ENCODE data around the gene VMP1. TPM values are rescaled to one million over a fixed set of nuclear protein-coding genes. Genes with fewer than 3 reads are reported as not detected.

The VMP1 gene
- total and polyA plus RNA-seq, 2 of the 13 experiments (the other 11 are each of a cell fraction or from before 2014, with no cell fraction given) = 186 to 271 TPM

DNA sequence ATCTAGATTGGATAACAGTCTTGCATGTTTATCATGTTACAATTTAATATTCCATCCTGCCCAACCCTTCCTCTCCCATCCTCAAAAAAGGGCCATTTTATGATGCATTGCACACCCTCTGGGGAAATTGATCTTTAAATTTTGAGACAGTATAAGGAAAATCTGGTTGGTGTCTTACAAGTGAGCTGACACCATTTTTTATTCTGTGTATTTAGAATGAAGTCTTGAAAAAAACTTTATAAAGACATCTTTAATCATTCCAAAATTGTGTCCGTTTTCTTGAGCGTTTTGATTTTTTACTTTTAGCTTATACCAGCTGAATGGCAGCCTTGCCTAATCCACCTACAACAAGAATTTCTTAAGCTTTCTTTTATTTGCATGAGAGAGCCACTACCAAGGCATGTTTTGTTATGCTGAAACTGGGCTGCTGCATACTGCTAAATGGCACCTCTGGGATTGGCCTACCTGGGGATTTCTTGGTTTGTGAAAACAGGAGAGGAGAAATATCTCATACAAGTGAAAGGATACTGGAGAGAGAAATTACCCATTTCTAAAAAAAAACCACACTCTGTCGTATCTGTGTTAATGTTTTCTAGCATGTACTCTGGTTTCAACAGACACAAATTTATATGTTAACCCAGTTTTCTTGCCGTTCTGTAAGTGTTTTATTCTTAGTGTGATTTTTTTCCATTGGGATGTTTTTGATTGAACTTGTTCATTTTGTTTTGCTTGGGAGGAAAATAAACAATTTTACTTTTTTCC lies 133.1 kb downstream of the VMP1 start (continued):
- TF ChIP-seq ONECUT2 (CRISPR knock-in tag; IDR thresholded peaks at IDR 0.05) = no peak
- no peak for TF ChIP-seq ZNF251 (CRISPR knock-in tag; IDR thresholded peaks at IDR 0.05)
- peak; percentile 28; the same call in 1 of the 2 replicates for TF ChIP-seq ZFX (CRISPR knock-in tag; IDR thresholded peaks at IDR 0.05; ENCODE audit: low read depth)
- TF ChIP-seq, protein P1, sequence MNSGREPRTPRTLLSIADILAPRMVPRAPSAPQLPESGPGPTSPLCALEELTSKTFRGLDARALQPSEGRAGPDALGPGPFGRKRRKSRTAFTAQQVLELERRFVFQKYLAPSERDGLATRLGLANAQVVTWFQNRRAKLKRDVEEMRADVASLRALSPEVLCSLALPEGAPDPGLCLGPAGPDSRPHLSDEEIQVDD (CRISPR knock-in tag; IDR thresholded peaks at IDR 0.05; ENCODE audit: borderline replicate concordance) = no peak
- no peak for TF ChIP-seq SP5 (CRISPR knock-in tag; IDR thresholded peaks at IDR 0.05; ENCODE audit: borderline replicate concordance, low read depth)
- TF ChIP-seq MIER2 (CRISPR knock-in tag; IDR thresholded peaks at IDR 0.05) = no peak
- TF ChIP-seq SMYD3 (CRISPR knock-in tag; IDR thresholded peaks at IDR 0.05) = no peak
- no peak for TF ChIP-seq HHEX (CRISPR knock-in tag; IDR thresholded peaks at IDR 0.05)
- TF ChIP-seq, protein P2, sequence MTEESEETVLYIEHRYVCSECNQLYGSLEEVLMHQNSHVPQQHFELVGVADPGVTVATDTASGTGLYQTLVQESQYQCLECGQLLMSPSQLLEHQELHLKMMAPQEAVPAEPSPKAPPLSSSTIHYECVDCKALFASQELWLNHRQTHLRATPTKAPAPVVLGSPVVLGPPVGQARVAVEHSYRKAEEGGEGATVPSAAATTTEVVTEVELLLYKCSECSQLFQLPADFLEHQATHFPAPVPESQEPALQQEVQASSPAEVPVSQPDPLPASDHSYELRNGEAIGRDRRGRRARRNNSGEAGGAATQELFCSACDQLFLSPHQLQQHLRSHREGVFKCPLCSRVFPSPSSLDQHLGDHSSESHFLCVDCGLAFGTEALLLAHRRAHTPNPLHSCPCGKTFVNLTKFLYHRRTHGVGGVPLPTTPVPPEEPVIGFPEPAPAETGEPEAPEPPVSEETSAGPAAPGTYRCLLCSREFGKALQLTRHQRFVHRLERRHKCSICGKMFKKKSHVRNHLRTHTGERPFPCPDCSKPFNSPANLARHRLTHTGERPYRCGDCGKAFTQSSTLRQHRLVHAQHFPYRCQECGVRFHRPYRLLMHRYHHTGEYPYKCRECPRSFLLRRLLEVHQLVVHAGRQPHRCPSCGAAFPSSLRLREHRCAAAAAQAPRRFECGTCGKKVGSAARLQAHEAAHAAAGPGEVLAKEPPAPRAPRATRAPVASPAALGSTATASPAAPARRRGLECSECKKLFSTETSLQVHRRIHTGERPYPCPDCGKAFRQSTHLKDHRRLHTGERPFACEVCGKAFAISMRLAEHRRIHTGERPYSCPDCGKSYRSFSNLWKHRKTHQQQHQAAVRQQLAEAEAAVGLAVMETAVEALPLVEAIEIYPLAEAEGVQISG (CRISPR knock-in tag; IDR thresholded peaks at IDR 0.05) = no peak
- peak; percentile 28; the same call in 1 of the 2 replicates for TF ChIP-seq MBD4 (IDR thresholded peaks at IDR 0.05; ENCODE audit: borderline replicate concordance, low read length)
- no peak for TF ChIP-seq NR1H2 (CRISPR knock-in tag; IDR thresholded peaks at IDR 0.05; ENCODE audit: borderline replicate concordance, low read depth)
- TF ChIP-seq, protein P3, sequence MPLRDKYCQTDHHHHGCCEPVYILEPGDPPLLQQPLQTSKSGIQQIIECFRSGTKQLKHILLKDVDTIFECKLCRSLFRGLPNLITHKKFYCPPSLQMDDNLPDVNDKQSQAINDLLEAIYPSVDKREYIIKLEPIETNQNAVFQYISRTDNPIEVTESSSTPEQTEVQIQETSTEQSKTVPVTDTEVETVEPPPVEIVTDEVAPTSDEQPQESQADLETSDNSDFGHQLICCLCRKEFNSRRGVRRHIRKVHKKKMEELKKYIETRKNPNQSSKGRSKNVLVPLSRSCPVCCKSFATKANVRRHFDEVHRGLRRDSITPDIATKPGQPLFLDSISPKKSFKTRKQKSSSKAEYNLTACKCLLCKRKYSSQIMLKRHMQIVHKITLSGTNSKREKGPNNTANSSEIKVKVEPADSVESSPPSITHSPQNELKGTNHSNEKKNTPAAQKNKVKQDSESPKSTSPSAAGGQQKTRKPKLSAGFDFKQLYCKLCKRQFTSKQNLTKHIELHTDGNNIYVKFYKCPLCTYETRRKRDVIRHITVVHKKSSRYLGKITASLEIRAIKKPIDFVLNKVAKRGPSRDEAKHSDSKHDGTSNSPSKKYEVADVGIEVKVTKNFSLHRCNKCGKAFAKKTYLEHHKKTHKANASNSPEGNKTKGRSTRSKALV (CRISPR knock-in tag; IDR thresholded peaks at IDR 0.05) = no peak; the same call in 1 of the 2 replicates
- TF ChIP-seq, protein P4, sequence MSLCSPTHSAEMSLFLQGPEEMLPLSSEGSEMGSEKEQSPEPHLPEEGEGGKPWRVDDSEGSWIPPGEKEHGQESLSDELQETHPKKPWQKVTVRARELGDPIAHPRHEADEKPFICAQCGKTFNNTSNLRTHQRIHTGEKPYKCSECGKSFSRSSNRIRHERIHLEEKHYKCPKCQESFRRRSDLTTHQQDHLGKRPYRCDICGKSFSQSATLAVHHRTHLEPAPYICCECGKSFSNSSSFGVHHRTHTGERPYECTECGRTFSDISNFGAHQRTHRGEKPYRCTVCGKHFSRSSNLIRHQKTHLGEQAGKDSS (CRISPR knock-in tag; IDR thresholded peaks at IDR 0.05; ENCODE audit: borderline replicate concordance, low read depth) = no peak
- 0 out of 2 replicates have a peak, but pooled peaks have one; percentile 5 for TF ChIP-seq CEBPG (CRISPR knock-in tag; IDR thresholded peaks at IDR 0.05)
- no peak; the same call in none of the 2 replicates for TF ChIP-seq TAF1 (CRISPR knock-in tag; IDR thresholded peaks at IDR 0.05)
- TF ChIP-seq, protein P5, sequence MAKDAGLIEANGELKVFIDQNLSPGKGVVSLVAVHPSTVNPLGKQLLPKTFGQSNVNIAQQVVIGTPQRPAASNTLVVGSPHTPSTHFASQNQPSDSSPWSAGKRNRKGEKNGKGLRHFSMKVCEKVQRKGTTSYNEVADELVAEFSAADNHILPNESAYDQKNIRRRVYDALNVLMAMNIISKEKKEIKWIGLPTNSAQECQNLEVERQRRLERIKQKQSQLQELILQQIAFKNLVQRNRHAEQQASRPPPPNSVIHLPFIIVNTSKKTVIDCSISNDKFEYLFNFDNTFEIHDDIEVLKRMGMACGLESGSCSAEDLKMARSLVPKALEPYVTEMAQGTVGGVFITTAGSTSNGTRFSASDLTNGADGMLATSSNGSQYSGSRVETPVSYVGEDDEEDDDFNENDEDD (CRISPR knock-in tag; IDR thresholded peaks at IDR 0.05; ENCODE audit: borderline replicate concordance) = no peak
- TF ChIP-seq ZNF260 (CRISPR knock-in tag; IDR thresholded peaks at IDR 0.05; ENCODE audit: borderline replicate concordance, low read depth) = no peak
- TF ChIP-seq CBX5 (CRISPR knock-in tag; IDR thresholded peaks at IDR 0.05; ENCODE audit: borderline replicate concordance) = no peak
- TF ChIP-seq HDAC6 (IDR thresholded peaks at IDR 0.05; ENCODE audit: low read depth, low read length) = peak; percentile 90
- TF ChIP-seq ZBTB7B (CRISPR knock-in tag; IDR thresholded peaks at IDR 0.05) = no peak
- TF ChIP-seq, protein P6, sequence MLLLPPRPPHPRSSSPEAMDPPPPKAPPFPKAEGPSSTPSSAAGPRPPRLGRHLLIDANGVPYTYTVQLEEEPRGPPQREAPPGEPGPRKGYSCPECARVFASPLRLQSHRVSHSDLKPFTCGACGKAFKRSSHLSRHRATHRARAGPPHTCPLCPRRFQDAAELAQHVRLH (CRISPR knock-in tag; IDR thresholded peaks at IDR 0.05; ENCODE audit: borderline replicate concordance, low read depth) = no peak
